ENCODE data around the gene IFT25.

Gene IFT25

GRCh38 chr1:53891678-53892077, 53.8 kb downstream of the IFT25 start:
- TF ChIP-seq TRIM28 (IDR thresholded peaks at IDR 0.05; ENCODE audit: borderline replicate concordance, low read length) (no peak), ZNF184 (tag by site-specific recombination; IDR thresholded peaks at IDR 0.05) (no peak), ZBTB44 (tag by site-specific recombination; IDR thresholded peaks at IDR 0.05) (no peak), ZNF645 (tag by site-specific recombination; IDR thresholded peaks at IDR 0.05) (no peak), ZNF2 (tag by site-specific recombination; IDR thresholded peaks at IDR 0.05) (no peak), AEBP2 (tag by site-specific recombination; IDR thresholded peaks at IDR 0.05; ENCODE audit: borderline replicate concordance) (no peak), ZNF174 (tag by site-specific recombination; IDR thresholded peaks at IDR 0.05) (no peak), PRDM4 (tag by site-specific recombination; IDR thresholded peaks at IDR 0.05) (no peak), PRDM1 (tag by site-specific recombination; IDR thresholded peaks at IDR 0.05) (no peak), ZIC2 (tag by site-specific recombination; IDR thresholded peaks at IDR 0.05) (no peak), ZNF610 (tag by site-specific recombination; IDR thresholded peaks at IDR 0.05; ENCODE audit: borderline replicate concordance) (no peak), ZNF311 (tag by site-specific recombination; IDR thresholded peaks at IDR 0.05; ENCODE audit: borderline replicate concordance) (no peak), ZNF571 (tag by site-specific recombination; IDR thresholded peaks at IDR 0.05) (no peak), PATZ1 (tag by site-specific recombination; IDR thresholded peaks at IDR 0.05) (no peak)
- Histone ChIP-seq H3K4me3 (ENCODE audit: low read depth, low read length) (no peak overlapping the region), H3K9me3 (ENCODE audit: control insufficient read depth, insufficient read depth, low read depth, low read length) (no peaks in the 10 kb centered on the region), H3K36me3 (ENCODE audit: control insufficient read depth in 2 of 2, insufficient read depth in 1 of 2, low read length in 2 of 2) (peaks cover 0 to 16% of the 10 kb centered on the region in 2 experiments; a peak in 1 of 3 replicates), H3K4me1 (ENCODE audit: control insufficient read depth, insufficient read depth, low read length) (no peaks in the 10 kb centered on the region), H3K27ac (ENCODE audit: extremely low read depth, low read depth, low read length) (no peak overlapping the region)
- ChIA-PET POLR2A (no interaction called here), CTCF (interaction anchor here (0.6 kb wide), 1 partner anchor 66 kb away, joined by 3 read pairs; no protein-coding TSS in a partner anchor)

GRCh38 chr1:53891018-53891417, 54.5 kb downstream of the IFT25 start:
- Histone ChIP-seq H3K27ac (ENCODE audit: extremely low read depth, low read depth, low read length) (no peak overlapping the region), H3K36me3 (ENCODE audit: control insufficient read depth in 2 of 2, insufficient read depth in 1 of 2, low read length in 2 of 2) (peaks cover 0 to 20% of the 10 kb centered on the region in 2 experiments; a peak in 1 of 3 replicates), H3K9me3 (ENCODE audit: control insufficient read depth, insufficient read depth, low read depth, low read length) (no peaks in the 10 kb centered on the region), H3K4me3 (ENCODE audit: low read depth, low read length) (no peak overlapping the region), H3K4me1 (ENCODE audit: control insufficient read depth, insufficient read depth, low read length) (no peaks in the 10 kb centered on the region)
- TF ChIP-seq SP3 (tag by site-specific recombination; IDR thresholded peaks at IDR 0.05) = no peak
- CTCF ChIA-PET = interaction anchor here (1.3 kb wide), 1 partner anchor 69 kb away, joined by 3 read pairs; no protein-coding TSS in a partner anchor
- POLR2A ChIA-PET = no interaction called here

Data from HEK293 (cell line).